Gastroesophageal sphincter (tissue), 4 donors: Measurements from ENCODE around the gene TENM3. TPM values are rescaled to one million over a fixed set of nuclear protein-coding genes. Genes with fewer than 3 reads are reported as not detected.

Experiments used
- ATAC-seq: fragments of 150-250 bp; one replicate; pipeline ENCODE4 v1.9.1; 2016; ENCODE audit warnings: mild to moderate bottlenecking, moderate library complexity
- H3K27ac ChIP-seq, 4 donors: fragments of 200-600 bp; sonication (generic) in 3 of 4; 1 replicate in 3 of 4; 2 replicates in 1 of 4; pipeline ENCODE4 v1.5.1; 2016 to 2019
- H3K27me3 ChIP-seq: fragments of 200-600 bp; sonication (generic); one replicate; pipeline ENCODE4 v1.5.1; 2019
- H3K36me3 ChIP-seq, 2 donors: fragments of 200-600 bp; sonication (generic); one replicate each; pipeline ENCODE4 v1.5.1; 2019; ENCODE audit warnings: control low read depth in 1 of 2
- H3K4me1 ChIP-seq, 3 donors: fragments of 200-600 bp; sonication (generic); 1 replicate in 2 of 3; 2 replicates in 1 of 3; pipeline ENCODE4 v1.5.1; 2016 to 2019; ENCODE audit warnings: control low read depth in 2 of 3
- H3K4me3 ChIP-seq, 2 donors: fragments of 200-600 bp; sonication (generic); one replicate each; pipeline ENCODE4 v1.5.1; 2019; ENCODE audit warnings: mild to moderate bottlenecking in 1 of 2, moderate library complexity in 1 of 2
- H3K9me3 ChIP-seq, 3 donors: fragments of 200-600 bp; sonication (generic); one replicate each; pipeline ENCODE4 v1.5.1; 2017 to 2019; ENCODE audit warnings: control low read depth in 2 of 3
- CTCF ChIP-seq, 4 experiments: fragments of 200-600 bp in 2 of 4; fragments of 450-650 bp in 2 of 4; sonication (generic) in 1 of 4; IDR thresholded peaks; one replicate each; pipeline ENCODE4 v1.5.1; 2017 to 2019; ENCODE audit warnings: antibody characterized with exemption in 4 of 4, mild to moderate bottlenecking in 2 of 4, moderate library complexity in 2 of 4
- EP300 ChIP-seq: sonication (generic); formaldehyde crosslinking; IDR thresholded peaks from one replicate; pipeline ENCODE4 v1.6.1; 2017; ENCODE audit warnings: antibody characterized with exemption, mild to moderate bottlenecking
- POLR2A ChIP-seq, 2 donors: fragments of 450-650 bp; IDR thresholded peaks; one replicate each; pipeline ENCODE4 v1.6.1; 2017; ENCODE audit warnings: antibody characterized with exemption in 2 of 2, mild to moderate bottlenecking in 2 of 2, moderate library complexity in 1 of 2
- POLR2AphosphoS5 ChIP-seq: sonication (generic); formaldehyde crosslinking; IDR thresholded peaks from one replicate; pipeline ENCODE4 v1.6.1; 2017; ENCODE audit warnings: antibody characterized with exemption
- WGBS, 2 donors: methylation state at CpG; one replicate each; pipeline ENCODE4 v1.1.5; 2018; ENCODE audit warnings: low coverage in 1 of 2; 5-methylcytosine and 5-hydroxymethylcytosine counted together
- total RNA-seq, 4 donors: library from RNA; depleted of rRNA; stranded (reverse); fragments of >200 nt; gene quantifications; one replicate each; pipeline ENCODE4 v1.1.0, GENCODE V29; 2016

Gene TENM3
- total RNA-seq, 4 donors from 2014 or later: 8.2 to 39.9 (median 15.8) TPM

GRCh38 chr4:182704948-182705347, 461.7 kb downstream of the TENM3 start:
- no peaks in the 10 kb centered on the region for H3K4me1 ChIP-seq
- no peak overlapping the region for H3K27ac ChIP-seq
- no peak overlapping the region for H3K4me3 ChIP-seq
- no peaks in the 10 kb centered on the region for H3K36me3 ChIP-seq
- ATAC-seq: no peak
- WGBS, 2 donors: 87 to 92% methylated on average over 4 of the region's 4 CpGs
- TF ChIP-seq EP300: no peak
- TF ChIP-seq POLR2A (IDR thresholded peaks at IDR 0.05): no peak
- no peaks in the 10 kb centered on the region for H3K27me3 ChIP-seq
- no peaks in the 10 kb centered on the region for H3K9me3 ChIP-seq

GRCh38 chr4:182705389-182705788, 462.2 kb downstream of the TENM3 start:
- ATAC-seq: no peak
- TF ChIP-seq CTCF (IDR thresholded peaks at IDR 0.05) (no peak), EP300 (no peak), POLR2A (IDR thresholded peaks at IDR 0.05) (no peak), POLR2AphosphoS5 (no peak)
- WGBS, 2 donors: 93 to 99% methylated on average over 11 of the region's 11 CpGs

GRCh38 chr4:182711211-182711610, 468.0 kb downstream of the TENM3 start:
- no peak for TF ChIP-seq EP300
- TF ChIP-seq POLR2A (IDR thresholded peaks at IDR 0.05): no peak
- TF ChIP-seq CTCF (IDR thresholded peaks at IDR 0.05): no peak
- TF ChIP-seq POLR2AphosphoS5: no peak
- Histone ChIP-seq H3K9me3 (no peaks in the 10 kb centered on the region), H3K27me3 (no peaks in the 10 kb centered on the region), H3K4me3 (no peak overlapping the region), H3K4me1 (no peaks in the 10 kb centered on the region), H3K27ac (no peak overlapping the region), H3K36me3 (peaks cover 0 to 8% of the 10 kb centered on the region in 2 donors)
- no peak for ATAC-seq
- WGBS, 2 donors: 64 to 81% methylated on average over 2 of the region's 2 CpGs

More at GRCh38 chr4:182705389-182705788, 462.2 kb downstream of the TENM3 start:
- H3K9me3 ChIP-seq: no peaks in the 10 kb centered on the region
- H3K27ac ChIP-seq: no peak overlapping the region
- H3K27me3 ChIP-seq: no peaks in the 10 kb centered on the region
- no peaks in the 10 kb centered on the region for H3K36me3 ChIP-seq
- H3K4me3 ChIP-seq: no peak overlapping the region
- H3K4me1 ChIP-seq: no peaks in the 10 kb centered on the region

GRCh38 chr4:182715548-182715947, 472.3 kb downstream of the TENM3 start:
- Histone ChIP-seq H3K27me3 (no peaks in the 10 kb centered on the region), H3K27ac (no peak overlapping the region), H3K9me3 (no peaks in the 10 kb centered on the region), H3K4me1 (no peaks in the 10 kb centered on the region), H3K36me3 (peaks cover 0 to 8% of the 10 kb centered on the region in 2 donors), H3K4me3 (no peak overlapping the region)
- no peak for ATAC-seq
- WGBS, 2 donors: 74 to 83% methylated on average over 2 to 3 of the region's 3 CpGs
- TF ChIP-seq POLR2AphosphoS5: no peak
- no peak for TF ChIP-seq CTCF (IDR thresholded peaks at IDR 0.05)
- TF ChIP-seq POLR2A (IDR thresholded peaks at IDR 0.05): no peak
- TF ChIP-seq EP300: no peak

- Histone ChIP-seq H3K27me3 (no peaks in the 10 kb centered on the region), H3K4me3 (no peak overlapping the region), H3K36me3 (peaks cover 0 to 8% of the 10 kb centered on the region in 2 donors), H3K27ac (no peak overlapping the region), H3K9me3 (no peaks in the 10 kb centered on the region), H3K4me1 (no peaks in the 10 kb centered on the region)
- TF ChIP-seq POLR2AphosphoS5: no peak
- TF ChIP-seq POLR2A (IDR thresholded peaks at IDR 0.05): no peak
- no peak for TF ChIP-seq EP300
- TF ChIP-seq CTCF (IDR thresholded peaks at IDR 0.05): no peak
- no peak for ATAC-seq
- 70 to 80% methylated on average over 1 to 3 of the region's 3 CpGs for WGBS, 2 donors
These were observed 473.0 kb downstream of the TENM3 start for GRCh38 chr4:182716192-182716591.
